Measurements from ENCODE around the gene WDR93. TPM values are rescaled to one million over a fixed set of nuclear protein-coding genes. Genes with fewer than 3 reads are reported as not detected.
A peak's percentile ranks its signal among the peaks of the same experiment; 100 is the strongest.

WDR93 gene
- polyA plus RNA-seq, 3 donors: not detected

DNA sequence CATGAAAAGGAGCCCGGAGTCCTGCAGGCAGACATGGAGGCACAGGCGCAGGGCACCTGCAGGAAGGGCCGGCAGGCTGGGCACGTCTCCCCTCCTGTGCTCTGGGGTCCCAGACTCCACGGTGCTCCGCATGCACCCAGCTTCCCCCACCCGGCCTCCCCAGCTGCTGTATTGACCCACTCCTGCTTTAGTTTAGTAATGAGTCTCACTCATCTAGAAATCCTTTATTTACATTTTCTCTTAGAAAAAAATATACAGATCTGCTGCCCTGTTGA lies 94.0 kb downstream of the WDR93 start:
- no peak for DNase-seq
- H3K36me3 Mint-ChIP-seq: peaks cover 41 to 56% of the 10 kb centered on the region in 2 donors
- Histone ChIP-seq H3K9ac (ENCODE audit: insufficient read depth, low read length, poor library complexity, severe bottlenecking) (no peak overlapping the region), H3K27me3 (ENCODE audit: control insufficient read depth in 2 of 2, insufficient read depth in 2 of 2, low read length in 2 of 2) (no peaks in the 10 kb centered on the region), H2AFZ (ENCODE audit: insufficient read depth, low read depth, low read length, poor library complexity, severe bottlenecking) (no peak overlapping the region), H3K9me3 (replicated peaks in 1 of 2; ENCODE audit: control insufficient read depth in 1 of 2, insufficient read depth in 1 of 2, low read length in 2 of 2) (peaks cover 0 to 6% of the 10 kb centered on the region in 2 donors), H3K79me2 (ENCODE audit: insufficient read depth, low read length) (no peaks in the 10 kb centered on the region), H3K36me3 (replicated peaks in 1 of 2; ENCODE audit: control insufficient read depth in 1 of 2, insufficient read depth in 2 of 2, low read length in 2 of 2) (peaks cover 42 to 57% of the 10 kb centered on the region in 2 donors), H3K4me3 (replicated peaks in 1 of 3; ENCODE audit: low read depth in 2 of 3, low read length in 3 of 3) (no peak overlapping the region), H3K4me2 (replicated peaks; ENCODE audit: extremely low read depth, low read length, poor library complexity, severe bottlenecking) (no peak overlapping the region), H4K20me1 (ENCODE audit: insufficient read depth, low read length) (peaks cover 54% of the 10 kb centered on the region), H3K4me1 (ENCODE audit: control insufficient read depth in 1 of 2, insufficient read depth in 2 of 2, low read length in 2 of 2) (peaks cover 27 to 39% of the 10 kb centered on the region in 2 donors), H3K27ac (ENCODE audit: low read depth in 1 of 2, low read length in 2 of 2) (no peak overlapping the region)
- TF ChIP-seq, protein P1, sequence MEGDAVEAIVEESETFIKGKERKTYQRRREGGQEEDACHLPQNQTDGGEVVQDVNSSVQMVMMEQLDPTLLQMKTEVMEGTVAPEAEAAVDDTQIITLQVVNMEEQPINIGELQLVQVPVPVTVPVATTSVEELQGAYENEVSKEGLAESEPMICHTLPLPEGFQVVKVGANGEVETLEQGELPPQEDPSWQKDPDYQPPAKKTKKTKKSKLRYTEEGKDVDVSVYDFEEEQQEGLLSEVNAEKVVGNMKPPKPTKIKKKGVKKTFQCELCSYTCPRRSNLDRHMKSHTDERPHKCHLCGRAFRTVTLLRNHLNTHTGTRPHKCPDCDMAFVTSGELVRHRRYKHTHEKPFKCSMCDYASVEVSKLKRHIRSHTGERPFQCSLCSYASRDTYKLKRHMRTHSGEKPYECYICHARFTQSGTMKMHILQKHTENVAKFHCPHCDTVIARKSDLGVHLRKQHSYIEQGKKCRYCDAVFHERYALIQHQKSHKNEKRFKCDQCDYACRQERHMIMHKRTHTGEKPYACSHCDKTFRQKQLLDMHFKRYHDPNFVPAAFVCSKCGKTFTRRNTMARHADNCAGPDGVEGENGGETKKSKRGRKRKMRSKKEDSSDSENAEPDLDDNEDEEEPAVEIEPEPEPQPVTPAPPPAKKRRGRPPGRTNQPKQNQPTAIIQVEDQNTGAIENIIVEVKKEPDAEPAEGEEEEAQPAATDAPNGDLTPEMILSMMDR (IDR thresholded peaks at IDR 0.05): no peak
- peaks cover 32% of the 10 kb centered on the region for H3K4me1 Mint-ChIP-seq
- no peak overlapping the region for H3K4me3 Mint-ChIP-seq
- WGBS (ENCODE audit: insufficient coverage): 96% methylated on average over 7 of the region's 7 CpGs
- H3K9me3 Mint-ChIP-seq: peaks cover 0 to 11% (median 9%) of the 10 kb centered on the region in 7 donors
- intact Hi-C loops (cut with micrococcal nuclease): loop anchor here in 1 of 2 donors (5.0 kb wide), 1 partner anchor 63 kb away; no protein-coding TSS in a partner anchor
- H3K27me3 Mint-ChIP-seq (ENCODE audit: low read depth in 3 of 3): peaks cover 0 to 7% (median 0%) of the 10 kb centered on the region in 3 donors
- H3K27ac Mint-ChIP-seq: peak overlapping the region in 1 of 7 donors; percentile 70

DNA sequence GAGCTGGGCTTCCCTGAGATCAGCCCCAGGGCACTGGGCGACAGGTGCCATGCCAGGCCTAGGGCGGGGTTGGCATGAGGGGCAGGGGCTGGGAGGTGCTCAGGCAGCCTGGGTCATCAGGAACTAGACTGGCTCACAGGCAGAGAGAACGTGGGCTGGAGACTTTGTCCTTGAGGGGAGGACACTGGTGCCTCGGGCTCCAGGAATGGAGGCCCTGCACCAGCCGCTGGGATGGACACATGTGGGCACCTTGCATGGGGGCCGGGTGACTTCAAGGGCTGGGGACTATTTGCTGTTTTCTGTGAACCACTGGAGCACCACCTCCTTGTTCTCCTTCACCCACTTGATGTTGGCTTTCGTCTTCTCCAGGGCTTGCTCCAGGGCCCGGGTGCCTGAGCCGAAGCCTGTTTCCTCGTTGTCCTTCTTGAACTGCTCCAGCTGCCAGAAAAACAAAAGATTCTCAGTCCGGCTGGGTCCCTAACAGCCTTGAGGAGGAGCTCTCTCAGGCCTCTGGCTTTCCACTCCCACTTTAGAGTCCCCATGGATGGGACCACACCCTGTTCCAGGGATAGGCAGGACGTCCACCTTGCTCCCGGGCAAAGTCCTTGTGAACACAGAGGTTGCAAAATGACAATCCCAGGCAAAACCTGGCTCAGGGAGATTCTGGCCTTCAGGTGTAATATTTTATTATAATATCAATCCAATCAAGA lies 94.6 kb downstream of the WDR93 start:
- H3K27me3 Mint-ChIP-seq (ENCODE audit: low read depth in 3 of 3): peaks cover 0 to 7% (median 0%) of the 10 kb centered on the region in 3 donors
- intact Hi-C loops (cut with micrococcal nuclease): no loop called here
- Histone ChIP-seq H3K36me3 (replicated peaks in 1 of 2; ENCODE audit: control insufficient read depth in 1 of 2, insufficient read depth in 2 of 2, low read length in 2 of 2) (peaks cover 46 to 62% of the 10 kb centered on the region in 2 donors), H3K27ac (ENCODE audit: low read depth in 1 of 2, low read length in 2 of 2) (no peak overlapping the region), H3K4me3 (replicated peaks in 1 of 3; ENCODE audit: low read depth in 2 of 3, low read length in 3 of 3) (no peak overlapping the region), H3K9ac (ENCODE audit: insufficient read depth, low read length, poor library complexity, severe bottlenecking) (no peak overlapping the region), H2AFZ (ENCODE audit: insufficient read depth, low read depth, low read length, poor library complexity, severe bottlenecking) (no peak overlapping the region), H3K4me1 (ENCODE audit: control insufficient read depth in 1 of 2, insufficient read depth in 2 of 2, low read length in 2 of 2) (peaks cover 24 to 35% of the 10 kb centered on the region in 2 donors), H4K20me1 (ENCODE audit: insufficient read depth, low read length) (peaks cover 58% of the 10 kb centered on the region), H3K4me2 (replicated peaks; ENCODE audit: extremely low read depth, low read length, poor library complexity, severe bottlenecking) (no peak overlapping the region), H3K27me3 (ENCODE audit: control insufficient read depth in 2 of 2, insufficient read depth in 2 of 2, low read length in 2 of 2) (no peaks in the 10 kb centered on the region), H3K79me2 (ENCODE audit: insufficient read depth, low read length) (no peaks in the 10 kb centered on the region), H3K9me3 (replicated peaks in 1 of 2; ENCODE audit: control insufficient read depth in 1 of 2, insufficient read depth in 1 of 2, low read length in 2 of 2) (peaks cover 0 to 6% of the 10 kb centered on the region in 2 donors)
- H3K27ac Mint-ChIP-seq: no peak overlapping the region
- WGBS (ENCODE audit: insufficient coverage): 99% methylated on average over 11 of the region's 13 CpGs
- no peak for DNase-seq
- no peak overlapping the region for H3K4me3 Mint-ChIP-seq
- H3K4me1 Mint-ChIP-seq: peaks cover 29% of the 10 kb centered on the region
- H3K36me3 Mint-ChIP-seq: peaks cover 44 to 62% of the 10 kb centered on the region in 2 donors
- TF ChIP-seq, protein P1 (IDR thresholded peaks at IDR 0.05): no peak
- H3K9me3 Mint-ChIP-seq: peaks cover 0 to 13% (median 9%) of the 10 kb centered on the region in 7 donors

Measured in CD14-positive monocyte (primary cell).